ENCODE data around the gene C3orf22.

C3orf22 gene

GRCh38 chr3:126556637-126557414, 1.9 kb downstream of the C3orf22 start:
- no peak for DNase-seq (ENCODE audit: low read depth in 2 of 2)

GRCh38 chr3:126555795-126556636, 2.7 kb downstream of the C3orf22 start:
- DNase-seq (ENCODE audit: low read depth in 2 of 2): no peak

GRCh38 chr3:126554560-126555525, 3.9 kb downstream of the C3orf22 start:
- no peak for DNase-seq (ENCODE audit: low read depth in 2 of 2)

GRCh38 chr3:126553284-126554084, 5.2 kb downstream of the C3orf22 start:
- DNase-seq (ENCODE audit: low read depth in 2 of 2): no peak

- DNase-seq (ENCODE audit: low read depth in 2 of 2): no peak
Observed at GRCh38 chr3:126552688-126553283, 5.9 kb downstream of the C3orf22 start.

GRCh38 chr3:126551839-126552687, 6.7 kb downstream of the C3orf22 start:
- DNase-seq (ENCODE audit: low read depth in 2 of 2): no peak

GRCh38 chr3:126551121-126551838, 7.5 kb downstream of the C3orf22 start:
- no peak for DNase-seq (ENCODE audit: low read depth in 2 of 2)

GRCh38 chr3:126550488-126551051, 8.2 kb downstream of the C3orf22 start:
- DNase-seq (ENCODE audit: low read depth in 2 of 2): no peak

- no peak for DNase-seq (ENCODE audit: low read depth in 2 of 2)
Observed at GRCh38 chr3:126549861-126550487, 8.8 kb downstream of the C3orf22 start.

GRCh38 chr3:126548556-126549466, 9.9 kb downstream of the C3orf22 start:
- DNase-seq (ENCODE audit: low read depth in 2 of 2): no peak

GRCh38 chr3:126547721-126548120, 11.0 kb downstream of the C3orf22 start:
- no peak for DNase-seq (ENCODE audit: low read depth in 2 of 2)

GRCh38 chr3:126546549-126547239, 12.0 kb downstream of the C3orf22 start:
- DNase-seq (ENCODE audit: low read depth in 2 of 2): no peak

- no peak for DNase-seq (ENCODE audit: low read depth in 2 of 2)
Observed at GRCh38 chr3:126546013-126546412, 12.7 kb downstream of the C3orf22 start.

GRCh38 chr3:126545544-126545943, 13.2 kb downstream of the C3orf22 start:
- DNase-seq (ENCODE audit: low read depth in 2 of 2): no peak

- DNase-seq (ENCODE audit: low read depth in 2 of 2): no peak
Observed at GRCh38 chr3:126544596-126545281, 14.0 kb downstream of the C3orf22 start.

Data from stimulated activated CD8-positive, alpha-beta memory T cell treated with anti-CD3 and anti-CD28 coated beads, Interleukin-2, amount 100 ng/mL, for 1 hour (primary cell).